ENCODE results near the gene ZNF664.

DNA sequence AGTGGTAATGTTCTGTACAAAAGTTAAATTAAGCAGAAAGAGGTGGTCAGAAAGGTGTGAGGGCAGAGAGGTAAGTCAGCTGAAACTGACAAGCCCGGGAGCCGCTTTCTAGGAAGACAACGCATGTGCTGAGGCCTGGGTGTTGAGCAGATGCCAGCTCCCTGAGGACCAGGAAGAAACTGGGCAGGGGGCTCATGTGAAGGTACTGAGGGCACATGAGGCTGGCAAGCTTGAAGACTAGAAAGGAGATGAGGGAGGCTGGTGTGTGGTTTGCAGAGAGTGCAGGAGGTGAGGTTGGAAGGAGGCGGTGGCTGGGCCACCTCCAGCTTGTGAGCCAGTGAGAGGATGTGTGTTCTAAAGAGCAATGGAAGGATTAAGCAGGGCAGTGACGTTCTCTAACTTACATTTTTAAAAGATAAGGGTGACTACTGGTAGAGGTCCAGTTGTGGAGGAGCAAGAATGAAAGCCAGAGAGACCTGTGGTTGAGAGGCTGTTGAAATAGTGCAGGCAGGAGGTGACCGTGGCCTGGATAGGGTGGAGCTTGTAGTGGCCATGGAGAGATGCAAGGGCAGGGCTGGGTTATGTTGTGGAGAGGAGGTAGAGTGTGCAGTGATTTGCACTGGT is 29.1 kb downstream of the ZNF664 start:
- TF ChIP-seq, protein P1, sequence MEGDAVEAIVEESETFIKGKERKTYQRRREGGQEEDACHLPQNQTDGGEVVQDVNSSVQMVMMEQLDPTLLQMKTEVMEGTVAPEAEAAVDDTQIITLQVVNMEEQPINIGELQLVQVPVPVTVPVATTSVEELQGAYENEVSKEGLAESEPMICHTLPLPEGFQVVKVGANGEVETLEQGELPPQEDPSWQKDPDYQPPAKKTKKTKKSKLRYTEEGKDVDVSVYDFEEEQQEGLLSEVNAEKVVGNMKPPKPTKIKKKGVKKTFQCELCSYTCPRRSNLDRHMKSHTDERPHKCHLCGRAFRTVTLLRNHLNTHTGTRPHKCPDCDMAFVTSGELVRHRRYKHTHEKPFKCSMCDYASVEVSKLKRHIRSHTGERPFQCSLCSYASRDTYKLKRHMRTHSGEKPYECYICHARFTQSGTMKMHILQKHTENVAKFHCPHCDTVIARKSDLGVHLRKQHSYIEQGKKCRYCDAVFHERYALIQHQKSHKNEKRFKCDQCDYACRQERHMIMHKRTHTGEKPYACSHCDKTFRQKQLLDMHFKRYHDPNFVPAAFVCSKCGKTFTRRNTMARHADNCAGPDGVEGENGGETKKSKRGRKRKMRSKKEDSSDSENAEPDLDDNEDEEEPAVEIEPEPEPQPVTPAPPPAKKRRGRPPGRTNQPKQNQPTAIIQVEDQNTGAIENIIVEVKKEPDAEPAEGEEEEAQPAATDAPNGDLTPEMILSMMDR (IDR thresholded peaks at IDR 0.05; ENCODE audit: insufficient read depth, low read depth, low read length), result no peak
- TF ChIP-seq EZH2 (IDR thresholded peaks at IDR 0.05; ENCODE audit: insufficient read depth, low read length), result no peak

Data from astrocyte (in vitro differentiated cells and primary cell).